Stimulated activated CD8-positive, alpha-beta memory T cell treated with anti-CD3 and anti-CD28 coated beads, Interleukin-7, amount 100 ng/mL, for 48 hours (primary cell): ENCODE results near the gene PLCD4.

ENCODE experiments used
- DNase-seq, 2 donors: peaks; one replicate each; pipeline ENCODE4 v3.0.0-alpha.2; 2020; ENCODE audit warnings: low read depth in 1 of 2; ENCODE audit errors: extremely low read depth in 1 of 2

PLCD4 gene

GRCh38 chr2:218662377-218662776 lies 54.7 kb downstream of the PLCD4 start:
- no peak for DNase-seq

DNA sequence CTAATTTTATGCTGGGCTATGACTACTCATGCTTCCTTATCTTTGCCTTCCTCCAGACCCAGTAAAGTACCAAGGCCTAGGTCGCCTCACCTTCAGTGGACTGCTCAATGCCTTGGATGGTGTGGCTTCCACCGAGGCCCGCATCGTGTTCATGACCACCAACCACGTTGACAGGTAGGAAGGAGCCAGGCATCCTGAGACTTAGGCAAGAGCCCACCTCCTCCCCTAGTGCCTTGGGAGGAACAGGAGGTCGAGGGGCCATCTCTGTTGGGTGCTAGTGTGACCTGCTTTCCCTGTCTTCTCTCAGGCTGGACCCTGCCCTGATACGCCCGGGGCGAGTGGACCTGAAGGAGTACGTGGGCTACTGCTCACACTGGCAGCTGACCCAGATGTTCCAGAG lies 55.1 kb downstream of the PLCD4 start:
- no peak for DNase-seq

DNA sequence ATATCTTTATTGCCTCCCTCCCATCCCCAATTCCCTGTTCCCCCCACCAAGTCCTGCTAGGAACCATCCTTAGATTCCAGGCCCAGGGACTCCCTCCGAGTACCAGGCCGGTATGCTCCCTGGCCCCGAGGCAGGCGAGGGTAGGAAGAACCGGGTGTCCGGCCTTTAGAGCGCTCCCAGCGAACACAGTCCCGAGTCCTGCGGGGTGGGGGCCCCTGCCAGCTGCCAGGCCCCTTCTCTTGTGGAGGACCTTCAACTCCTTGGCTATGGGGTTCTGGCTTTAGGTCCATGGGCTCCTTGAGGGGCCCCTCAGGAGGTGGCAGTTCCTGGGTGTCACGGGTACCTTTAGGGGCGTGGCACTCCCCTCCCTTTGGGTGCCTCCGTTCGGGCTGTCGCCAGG lies 56.2 kb downstream of the PLCD4 start:
- DNase-seq: no peak

DNA sequence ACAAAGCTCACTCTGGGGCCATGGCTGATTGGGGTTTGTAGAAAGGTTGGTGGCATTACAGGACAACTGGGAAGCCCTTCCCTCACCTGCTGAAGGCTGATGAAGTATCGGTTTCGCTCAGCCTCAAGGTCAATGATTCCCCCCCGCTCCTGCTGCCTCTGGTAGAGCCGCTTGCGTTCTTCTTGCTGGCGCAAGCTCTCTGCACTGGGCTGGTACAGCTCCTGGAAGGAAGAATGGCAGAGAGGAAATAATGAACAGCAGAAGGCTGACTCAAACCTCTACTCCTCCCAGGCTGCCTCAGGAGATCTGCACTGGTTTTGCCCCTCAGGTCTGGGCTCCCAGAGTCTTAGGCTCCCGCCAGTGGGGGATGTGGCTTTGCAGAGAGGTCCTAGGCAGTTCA lies 57.0 kb downstream of the PLCD4 start:
- DNase-seq: no peak

GRCh38 chr2:218671097-218671653 lies 63.5 kb downstream of the PLCD4 start:
- no peak for DNase-seq

GRCh38 chr2:218671654-218672566 lies 64.2 kb downstream of the PLCD4 start, which contains the start of the genes RNF25 and STK36:
Gene RNF25, minus strand, starts transcription at chr2:218672002. Its CDS starts 32 bp downstream, at chr2:218671970.
Gene STK36, plus strand, starts transcription at chr2:218672086. Its CDS starts 744 bp downstream, at chr2:218672830.
- peak; percentile 73 to 79 for DNase-seq

GRCh38 chr2:218679119-218679518 lies 71.4 kb downstream of the PLCD4 start:
- DNase-seq: no peak

GRCh38 chr2:218680061-218680460 lies 72.4 kb downstream of the PLCD4 start:
- no peak for DNase-seq
